Myocyte (in vitro differentiated cells): Measurements from ENCODE around the gene C1QTNF7. TPM values are rescaled to one million over a fixed set of nuclear protein-coding genes. Genes with fewer than 3 reads are reported as not detected.
A peak's percentile ranks its signal among the peaks of the same experiment; 100 is the strongest.

Experiments used
- DNase-seq: peaks from one replicate; pipeline ENCODE4 v3.0.0-alpha.2; 2012; ENCODE audit warnings: low read depth
- total RNA-seq: library from RNA; depleted of rRNA; stranded (reverse); fragments of >200 nt; gene quantifications from 2 replicates; pipeline ENCODE4 v1.2.3, GENCODE V29; 2014

C1QTNF7 gene
- total RNA-seq, 1 donor from 2014 or later, result not detected

- DNase-seq, result no peak
Measured at GRCh38 chr4:15413623-15414019, 14.2 kb upstream of the C1QTNF7 start.

DNA sequence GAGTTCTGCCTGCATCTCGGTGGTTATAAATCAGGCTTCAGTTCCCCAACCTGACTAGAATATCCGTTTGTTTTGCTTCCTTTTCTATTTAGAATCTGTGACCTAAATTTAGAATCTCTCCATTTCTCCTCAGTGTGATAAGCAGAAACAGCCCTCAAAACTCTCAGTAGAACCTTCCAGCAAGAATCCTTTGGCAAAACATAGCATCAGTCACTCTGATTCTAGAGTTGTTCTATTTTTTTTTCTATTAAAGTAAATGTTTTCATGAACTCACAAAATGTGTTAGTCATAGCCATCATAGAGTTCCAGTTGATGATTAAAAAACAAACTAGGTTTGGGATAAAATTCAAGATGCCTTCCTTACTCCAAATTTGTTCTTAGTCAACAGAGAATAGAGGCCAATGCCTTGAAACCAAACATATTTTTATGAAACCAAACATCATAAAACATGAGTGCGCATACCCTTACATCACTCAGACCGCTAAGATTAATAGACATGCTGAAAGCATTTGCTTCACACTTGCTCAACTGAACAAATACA lies 13.2 kb upstream of the C1QTNF7 start:
- DNase-seq, result no peak

GRCh38 chr4:15416357-15417232 lies 11.2 kb upstream of the C1QTNF7 start:
- no peak for DNase-seq

- no peak for DNase-seq
Measured at GRCh38 chr4:15417233-15417660, 10.6 kb upstream of the C1QTNF7 start.

DNA sequence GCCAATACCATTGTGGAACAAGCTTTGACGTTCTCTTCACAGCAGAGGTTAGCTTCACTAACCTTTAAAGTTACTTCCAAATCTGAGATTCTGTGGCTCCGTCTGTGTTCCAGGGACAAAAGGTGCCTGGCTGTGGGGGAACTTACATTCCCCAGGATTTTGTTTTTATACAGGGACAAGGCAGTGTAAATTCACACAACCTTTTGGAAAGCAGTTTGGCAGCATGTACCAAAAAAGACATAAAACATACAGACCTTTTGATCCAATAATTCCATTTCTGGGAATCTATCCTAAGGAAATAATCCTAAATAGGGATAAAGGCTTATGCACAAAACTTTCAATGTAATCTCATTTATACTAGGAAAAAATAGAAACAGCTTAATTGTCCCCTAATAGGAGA lies 8.9 kb upstream of the C1QTNF7 start:
- DNase-seq, result no peak

DNA sequence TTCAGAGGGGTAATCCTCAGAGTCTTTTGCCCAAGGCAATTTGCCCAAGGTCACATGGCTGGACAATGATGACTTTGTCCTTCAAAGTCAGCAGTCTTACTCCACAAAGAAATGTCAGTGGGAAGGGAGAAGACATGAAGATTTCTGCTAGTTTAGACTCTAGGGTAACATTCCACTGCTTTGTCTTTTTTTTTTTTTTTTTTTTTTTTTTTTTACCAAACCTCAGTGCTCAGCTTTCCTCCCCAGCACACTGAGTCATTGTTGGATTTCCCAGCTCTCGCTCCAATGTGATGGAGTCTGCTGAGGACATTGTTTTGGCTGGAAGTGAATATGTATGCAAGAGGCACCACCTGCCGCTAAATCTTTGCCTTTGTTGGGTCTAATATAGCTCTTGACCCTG lies 7.2 kb upstream of the C1QTNF7 start:
- peak; percentile 80 for DNase-seq

DNA sequence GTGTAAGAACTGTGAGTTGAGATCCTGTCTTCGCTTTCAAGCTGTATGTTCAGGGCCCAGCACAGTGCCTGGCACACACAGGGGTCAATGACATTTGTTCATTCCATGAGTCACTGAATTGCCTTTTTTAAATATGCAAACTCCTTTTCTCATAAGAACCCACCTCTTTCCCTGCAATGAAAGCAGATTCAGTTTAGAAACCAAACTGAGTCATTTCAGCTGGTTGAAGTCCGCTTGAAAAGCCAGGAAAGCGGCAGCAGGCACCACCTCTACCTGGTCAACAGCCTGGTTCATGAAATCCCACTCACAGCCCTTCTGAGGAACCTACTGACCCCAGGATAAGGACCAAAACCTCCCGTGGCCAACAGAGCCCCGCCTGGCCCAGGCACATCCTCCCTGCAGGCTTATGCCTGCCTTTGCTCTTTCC lies 4.5 kb upstream of the C1QTNF7 start:
- DNase-seq, result no peak

GRCh38 chr4:15425520-15425919 lies 2.3 kb upstream of the C1QTNF7 start:
- DNase-seq, result no peak

DNA sequence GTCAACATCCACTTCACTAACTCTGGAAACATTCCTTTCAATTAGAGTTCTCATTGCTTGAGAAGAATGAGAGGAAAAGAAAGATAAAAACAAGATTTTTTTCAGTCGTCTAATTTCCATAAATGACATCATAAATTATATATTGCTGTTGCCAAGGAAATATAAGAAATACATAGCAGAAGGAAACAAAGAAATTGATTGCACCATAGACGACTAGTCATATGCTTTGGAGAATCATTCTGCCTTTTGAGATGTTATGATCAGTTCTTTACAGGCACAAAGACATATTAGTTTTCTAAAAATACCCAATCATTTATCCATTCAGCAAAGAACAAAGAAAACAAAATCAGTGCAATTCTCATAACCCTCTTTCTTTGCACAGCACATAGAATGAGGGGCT lies 672 bp upstream of the C1QTNF7 start:
- no peak for DNase-seq

DNA sequence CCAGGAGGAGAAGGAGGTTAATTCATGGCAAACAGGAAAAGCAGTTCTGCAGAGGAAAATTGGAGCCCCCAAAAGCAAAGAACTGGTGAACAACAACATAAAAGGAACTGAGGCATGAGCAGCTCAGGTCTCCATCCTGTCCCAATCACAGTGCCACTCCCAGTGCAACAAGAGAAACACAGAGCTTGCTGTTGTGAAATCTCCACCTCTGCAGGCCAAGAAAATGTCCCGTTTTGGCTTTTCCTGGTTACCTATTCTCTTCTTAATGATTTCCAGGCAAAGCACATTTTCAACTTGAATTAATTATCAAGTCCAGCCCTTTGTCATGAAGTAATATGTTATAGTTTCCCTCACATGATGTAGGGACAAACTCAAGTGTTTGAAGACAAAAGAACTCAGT lies 778 bp downstream of the C1QTNF7 start:
- no peak for DNase-seq

DNA sequence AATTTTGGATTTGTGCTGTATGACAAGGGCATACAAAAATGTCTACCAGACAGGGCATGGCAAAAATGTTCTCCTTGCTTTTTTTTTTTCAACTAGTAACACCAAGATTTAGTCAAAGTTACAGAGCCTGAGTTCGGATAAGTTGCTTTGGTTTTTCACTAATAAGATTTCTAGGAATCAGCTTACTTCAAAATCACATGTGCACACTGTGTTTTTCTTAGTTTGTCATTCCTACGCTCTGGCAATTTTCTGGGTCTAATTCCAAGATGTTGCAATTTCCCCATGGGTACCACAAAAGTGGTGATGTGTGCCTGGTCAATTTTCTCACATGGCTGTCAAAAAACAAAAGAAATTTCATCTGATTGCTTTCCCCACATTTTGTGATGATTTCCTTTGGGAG lies 6.3 kb downstream of the C1QTNF7 start:
- peak; percentile 53 for DNase-seq

DNA sequence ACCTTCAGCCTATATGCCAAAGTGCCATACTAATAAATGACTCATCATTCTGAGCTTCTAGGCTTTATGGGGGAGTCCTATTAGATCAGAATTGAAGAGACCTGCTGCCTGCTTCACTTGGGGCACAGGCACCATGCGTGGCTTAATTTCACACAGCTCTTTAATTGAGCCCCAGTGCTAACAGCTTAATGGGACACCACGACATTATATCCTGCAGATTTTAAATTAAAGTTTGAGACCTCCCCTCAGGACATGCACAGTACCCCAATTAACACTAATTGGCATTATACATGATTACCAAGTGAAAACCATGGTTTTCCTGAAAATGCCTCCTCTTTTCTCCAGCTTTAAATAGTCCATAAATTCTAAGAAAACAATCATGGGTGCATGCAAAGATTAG lies 6.8 kb downstream of the C1QTNF7 start:
- DNase-seq, result no peak

- DNase-seq, result peak; percentile 68
Measured at GRCh38 chr4:15436513-15436912, 8.7 kb downstream of the C1QTNF7 start.

DNA sequence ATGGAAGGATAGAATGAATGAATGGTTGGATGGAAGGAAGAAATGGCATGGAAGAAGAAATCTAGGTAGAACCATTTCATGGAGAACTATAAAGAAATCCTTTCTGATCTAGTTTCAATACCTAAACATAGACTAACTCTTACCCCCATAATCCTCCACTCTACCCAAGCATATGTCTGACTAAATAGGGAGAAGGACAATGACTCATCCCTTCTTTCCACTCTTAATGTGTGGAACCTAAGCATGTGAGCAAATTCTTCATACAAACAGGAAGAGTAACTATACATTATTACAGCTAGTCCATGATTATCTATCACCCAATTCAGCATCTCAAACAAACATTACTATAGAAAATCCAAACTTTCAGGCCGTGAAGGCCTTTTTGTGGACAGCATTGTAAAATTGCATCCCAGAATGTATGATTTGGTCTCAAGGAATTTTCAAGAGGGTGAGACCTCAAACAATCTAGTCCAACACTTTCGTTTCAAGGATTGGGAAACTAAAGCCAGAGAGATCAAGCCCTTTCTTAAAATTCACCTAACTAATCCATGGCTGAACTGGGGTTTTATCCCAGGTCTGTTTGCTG lies 11.2 kb downstream of the C1QTNF7 start:
- no peak for DNase-seq

GRCh38 chr4:15443371-15444160 lies 15.7 kb downstream of the C1QTNF7 start:
- DNase-seq, result no peak

- no peak for DNase-seq
Measured at GRCh38 chr4:15444276-15444675, 16.4 kb downstream of the C1QTNF7 start.

- DNase-seq, result no peak
Measured at GRCh38 chr4:15444879-15445547, 17.2 kb downstream of the C1QTNF7 start.

- DNase-seq, result no peak
Measured at GRCh38 chr4:15451181-15451865, 23.5 kb downstream of the C1QTNF7 start.

- DNase-seq, result peak; percentile 84
Measured at GRCh38 chr4:15451866-15452765, 24.3 kb downstream of the C1QTNF7 start.
